ENCODE data around the gene IGDCC3.

The IGDCC3 gene

DNA sequence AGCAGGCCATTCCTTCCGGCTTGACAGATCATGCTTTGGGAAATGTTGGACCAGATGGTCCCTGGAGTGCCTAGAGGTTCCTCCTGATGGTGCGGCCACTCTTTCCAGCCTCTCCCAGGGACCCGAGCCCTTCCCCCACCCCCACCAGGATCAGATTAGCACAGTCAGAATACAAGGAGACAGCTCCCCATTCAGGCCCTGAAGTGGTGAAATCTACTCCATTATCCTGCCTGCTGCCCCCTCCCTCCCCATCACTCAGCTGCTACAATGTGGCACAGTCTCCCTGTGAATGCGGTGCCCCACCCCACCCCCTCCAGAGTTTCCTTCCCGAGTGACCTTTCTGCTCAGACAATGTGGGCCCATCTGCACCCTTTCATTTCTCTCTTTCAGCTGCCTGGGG is 43.9 kb downstream of the IGDCC3 start:
- no peak overlapping the region for H4K8ac ChIP-seq (ENCODE audit: low read depth, low read length)
- H4K12ac ChIP-seq (ENCODE audit: low read depth, low read length) = no peak overlapping the region
- WGBS (ENCODE audit: extremely low coverage, insufficient coverage, insufficient read length) = no CpG with 5 or more reads among the region's 5 CpGs

DNA sequence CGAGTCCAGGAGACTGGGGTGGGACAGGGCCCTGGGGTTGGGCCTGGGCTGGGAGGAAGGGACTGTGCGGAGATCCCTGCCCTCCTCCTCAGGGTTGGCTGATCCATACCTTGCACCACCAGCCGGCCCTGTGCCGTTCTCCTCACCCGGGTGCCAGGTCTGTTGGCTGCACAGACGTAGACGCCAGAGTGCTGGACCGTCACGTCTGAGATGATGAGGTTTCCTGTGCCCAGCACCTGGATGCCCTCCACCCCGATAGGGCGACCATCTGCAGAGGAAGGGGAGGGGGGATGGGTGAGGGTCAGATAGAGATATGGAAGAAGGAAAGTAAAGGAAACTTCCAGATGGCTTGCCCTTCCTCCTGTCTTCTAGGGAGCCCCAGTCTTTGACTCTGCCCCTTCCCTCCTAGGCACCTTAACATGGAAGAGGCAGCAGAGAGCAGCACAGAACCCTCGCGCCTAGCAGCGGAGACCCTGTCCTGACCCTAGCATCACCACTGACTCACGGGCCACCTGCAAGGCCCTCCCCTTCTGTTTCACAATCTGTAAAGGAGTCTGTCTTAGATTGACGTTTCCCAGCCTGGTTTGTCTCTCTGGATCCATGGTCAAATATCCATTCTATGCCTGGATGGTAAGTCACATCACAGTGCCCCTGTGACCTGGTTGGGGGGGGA is 44.5 kb downstream of the IGDCC3 start:
- Histone ChIP-seq H3K4me2 (ENCODE audit: low read length) (no peak overlapping the region), H3K18ac (ENCODE audit: low read length) (no peak overlapping the region), H4K12ac (ENCODE audit: low read depth, low read length) (no peak overlapping the region), H3K79me2 (ENCODE audit: control insufficient read depth, insufficient read depth, low read length, poor library complexity) (peaks cover 2% of the 10 kb centered on the region), H3K14ac (ENCODE audit: low read length) (no peak overlapping the region), H4K8ac (ENCODE audit: low read depth, low read length) (no peak overlapping the region), H4K91ac (ENCODE audit: low read depth, low read length) (no peak overlapping the region), H2AFZ (ENCODE audit: insufficient read depth, low read length, poor library complexity) (no peak overlapping the region), H3K36me3 (ENCODE audit: control insufficient read depth in 1 of 2, insufficient read depth in 2 of 2, low read length in 2 of 2) (peaks cover 54 to 62% of the 10 kb centered on the region in 2 experiments), H3K4me3 (ENCODE audit: low read depth, low read length) (no peak overlapping the region), H3K23ac (ENCODE audit: low read length) (no peak overlapping the region), H2AK5ac (ENCODE audit: low read length) (no peak overlapping the region), H2BK5ac (ENCODE audit: low read depth, low read length, poor library complexity) (no peak overlapping the region), H2BK12ac (ENCODE audit: low read length) (no peak overlapping the region), H3K9me3 (ENCODE audit: insufficient read depth, low read depth, low read length) (peaks cover 2% of the 10 kb centered on the region), H3K4me1 (ENCODE audit: control insufficient read depth in 1 of 2, insufficient read depth in 2 of 2, low read length in 2 of 2) (peaks cover 16 to 34% of the 10 kb centered on the region in 2 experiments), H3K4ac (ENCODE audit: low read depth, low read length) (no peak overlapping the region), H3K27me3 (ENCODE audit: insufficient read depth, low read length) (no peaks in the 10 kb centered on the region), H3K27ac (ENCODE audit: low read depth, low read length) (no peak overlapping the region), H3K9ac (ENCODE audit: low read length) (no peak overlapping the region), H2BK120ac (ENCODE audit: insufficient read depth, low read length, poor library complexity) (no peak overlapping the region), H3K79me1 (ENCODE audit: low read length) (no peaks in the 10 kb centered on the region)
- WGBS (ENCODE audit: extremely low coverage, insufficient coverage, insufficient read length) = no CpG with 5 or more reads among the region's 16 CpGs
- no peak for DNase-seq

More for the DNA sequence above, 43.9 kb downstream of the IGDCC3 start:
- Histone ChIP-seq H3K79me2 (ENCODE audit: control insufficient read depth, insufficient read depth, low read length, poor library complexity) (peaks cover 3% of the 10 kb centered on the region), H3K4me2 (ENCODE audit: low read length) (no peak overlapping the region), H3K14ac (ENCODE audit: low read length) (no peak overlapping the region), H3K23ac (ENCODE audit: low read length) (no peak overlapping the region), H2BK5ac (ENCODE audit: low read depth, low read length, poor library complexity) (no peak overlapping the region), H2BK120ac (ENCODE audit: insufficient read depth, low read length, poor library complexity) (no peak overlapping the region), H3K27me3 (ENCODE audit: insufficient read depth, low read length) (no peaks in the 10 kb centered on the region), H2AK5ac (ENCODE audit: low read length) (no peak overlapping the region), H2AFZ (ENCODE audit: insufficient read depth, low read length, poor library complexity) (no peak overlapping the region), H3K27ac (ENCODE audit: low read depth, low read length) (no peak overlapping the region), H3K9ac (ENCODE audit: low read length) (no peak overlapping the region), H3K79me1 (ENCODE audit: low read length) (no peaks in the 10 kb centered on the region), H3K9me3 (ENCODE audit: insufficient read depth, low read depth, low read length) (peaks cover 2% of the 10 kb centered on the region), H2BK12ac (ENCODE audit: low read length) (no peak overlapping the region), H3K4ac (ENCODE audit: low read depth, low read length) (no peak overlapping the region), H4K91ac (ENCODE audit: low read depth, low read length) (no peak overlapping the region), H3K4me1 (ENCODE audit: control insufficient read depth in 1 of 2, insufficient read depth in 2 of 2, low read length in 2 of 2) (peaks cover 16 to 39% of the 10 kb centered on the region in 2 experiments), H3K18ac (ENCODE audit: low read length) (no peak overlapping the region), H3K4me3 (ENCODE audit: low read depth, low read length) (no peak overlapping the region), H3K36me3 (ENCODE audit: control insufficient read depth in 1 of 2, insufficient read depth in 2 of 2, low read length in 2 of 2) (peaks cover 49 to 58% of the 10 kb centered on the region in 2 experiments)
- DNase-seq = no peak

DNA sequence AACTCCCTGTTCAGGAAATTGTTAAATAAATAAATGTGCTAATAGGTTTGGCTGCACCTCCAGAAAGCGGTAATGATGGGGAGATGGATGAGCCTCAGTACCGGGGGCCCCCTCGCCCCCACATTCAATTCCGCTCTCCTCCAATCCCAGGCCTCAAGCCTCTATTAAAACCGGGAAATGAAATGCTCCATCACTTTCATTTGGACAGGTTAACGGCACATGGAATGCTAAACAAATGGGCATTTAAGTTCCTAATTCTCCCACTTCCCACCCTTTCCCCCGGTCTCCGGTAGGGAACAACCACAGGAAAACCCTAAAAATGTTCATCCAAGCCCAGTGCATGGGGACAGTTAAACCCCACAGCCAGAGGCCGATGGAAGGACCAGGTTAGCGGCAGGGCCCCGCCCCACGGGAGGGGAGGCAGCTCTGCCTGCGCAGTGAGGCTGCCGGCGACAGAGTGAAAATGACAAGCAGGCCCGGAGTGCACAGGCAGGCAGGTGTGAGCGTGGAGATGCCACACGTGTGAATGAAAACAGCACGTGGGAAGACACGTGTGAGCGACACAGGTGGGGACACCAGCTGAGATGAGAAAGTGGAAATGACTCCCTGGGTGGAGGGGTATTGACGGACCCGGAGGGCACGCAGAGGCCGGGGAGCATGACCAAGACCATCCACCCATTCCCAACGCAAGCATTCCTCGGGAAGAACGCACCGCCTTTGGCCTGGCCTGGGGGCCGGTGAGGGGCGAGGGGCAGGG is 45.2 kb downstream of the IGDCC3 start:
- Histone ChIP-seq H3K9ac (ENCODE audit: low read length) (no peak overlapping the region), H4K8ac (ENCODE audit: low read depth, low read length) (no peak overlapping the region), H2BK12ac (ENCODE audit: low read length) (no peak overlapping the region), H2BK5ac (ENCODE audit: low read depth, low read length, poor library complexity) (no peak overlapping the region), H3K4me2 (ENCODE audit: low read length) (no peak overlapping the region), H3K79me2 (ENCODE audit: control insufficient read depth, insufficient read depth, low read length, poor library complexity) (peaks cover 2% of the 10 kb centered on the region), H4K91ac (ENCODE audit: low read depth, low read length) (no peak overlapping the region), H3K27ac (ENCODE audit: low read depth, low read length) (no peak overlapping the region), H3K14ac (ENCODE audit: low read length) (no peak overlapping the region), H3K4me1 (ENCODE audit: control insufficient read depth in 1 of 2, insufficient read depth in 2 of 2, low read length in 2 of 2) (peaks cover 14 to 29% of the 10 kb centered on the region in 2 experiments), H3K4me3 (ENCODE audit: low read depth, low read length) (no peak overlapping the region), H3K4ac (ENCODE audit: low read depth, low read length) (no peak overlapping the region), H3K9me3 (ENCODE audit: insufficient read depth, low read depth, low read length) (peaks cover 2% of the 10 kb centered on the region), H3K23ac (ENCODE audit: low read length) (no peak overlapping the region), H3K36me3 (ENCODE audit: control insufficient read depth in 1 of 2, insufficient read depth in 2 of 2, low read length in 2 of 2) (peaks cover 61 to 67% of the 10 kb centered on the region in 2 experiments), H3K18ac (ENCODE audit: low read length) (no peak overlapping the region), H3K27me3 (ENCODE audit: insufficient read depth, low read length) (no peaks in the 10 kb centered on the region), H2AK5ac (ENCODE audit: low read length) (no peak overlapping the region), H3K79me1 (ENCODE audit: low read length) (no peaks in the 10 kb centered on the region), H4K12ac (ENCODE audit: low read depth, low read length) (no peak overlapping the region), H2BK120ac (ENCODE audit: insufficient read depth, low read length, poor library complexity) (no peak overlapping the region), H2AFZ (ENCODE audit: insufficient read depth, low read length, poor library complexity) (no peak overlapping the region)
- no peak for DNase-seq
- WGBS (ENCODE audit: extremely low coverage, insufficient coverage, insufficient read length) = no CpG with 5 or more reads among the region's 31 CpGs

DNA sequence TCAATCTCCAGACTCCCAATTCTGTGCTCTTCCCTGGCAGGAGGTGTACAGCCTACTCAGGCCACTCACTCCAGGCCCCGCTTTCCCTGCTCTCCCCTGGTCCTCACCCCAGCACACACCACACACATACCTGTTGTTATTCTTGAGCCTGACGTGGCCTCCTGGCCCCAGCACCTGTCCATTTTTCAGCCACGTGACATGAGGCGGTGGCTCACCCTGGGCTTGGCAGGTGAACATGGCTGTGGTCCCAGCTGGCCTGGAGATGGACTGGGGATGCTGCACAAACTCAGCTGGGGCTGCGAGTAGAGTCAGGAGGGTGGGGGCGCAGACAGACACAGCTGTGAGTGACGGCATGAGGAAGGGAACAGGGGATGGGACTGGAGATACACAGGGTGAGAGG is 46.0 kb downstream of the IGDCC3 start:
- Histone ChIP-seq H3K9ac (ENCODE audit: low read length) (no peak overlapping the region), H2BK120ac (ENCODE audit: insufficient read depth, low read length, poor library complexity) (no peak overlapping the region), H3K36me3 (ENCODE audit: control insufficient read depth in 1 of 2, insufficient read depth in 2 of 2, low read length in 2 of 2) (peaks cover 61 to 67% of the 10 kb centered on the region in 2 experiments), H2BK12ac (ENCODE audit: low read length) (no peak overlapping the region), H2AFZ (ENCODE audit: insufficient read depth, low read length, poor library complexity) (no peak overlapping the region), H3K27me3 (ENCODE audit: insufficient read depth, low read length) (no peaks in the 10 kb centered on the region), H3K79me1 (ENCODE audit: low read length) (no peaks in the 10 kb centered on the region), H2BK5ac (ENCODE audit: low read depth, low read length, poor library complexity) (no peak overlapping the region), H4K8ac (ENCODE audit: low read depth, low read length) (no peak overlapping the region), H3K4me2 (ENCODE audit: low read length) (no peak overlapping the region), H3K27ac (ENCODE audit: low read depth, low read length) (no peak overlapping the region), H3K23ac (ENCODE audit: low read length) (no peak overlapping the region), H3K4ac (ENCODE audit: low read depth, low read length) (no peak overlapping the region), H3K79me2 (ENCODE audit: control insufficient read depth, insufficient read depth, low read length, poor library complexity) (no peaks in the 10 kb centered on the region), H3K4me1 (ENCODE audit: control insufficient read depth in 1 of 2, insufficient read depth in 2 of 2, low read length in 2 of 2) (peaks cover 15 to 24% of the 10 kb centered on the region in 2 experiments), H3K18ac (ENCODE audit: low read length) (no peak overlapping the region), H4K12ac (ENCODE audit: low read depth, low read length) (no peak overlapping the region), H2AK5ac (ENCODE audit: low read length) (no peak overlapping the region), H3K9me3 (ENCODE audit: insufficient read depth, low read depth, low read length) (peaks cover 2% of the 10 kb centered on the region), H3K4me3 (ENCODE audit: low read depth, low read length) (no peak overlapping the region), H3K14ac (ENCODE audit: low read length) (no peak overlapping the region), H4K91ac (ENCODE audit: low read depth, low read length) (no peak overlapping the region)
- no peak for DNase-seq
- WGBS (ENCODE audit: extremely low coverage, insufficient coverage, insufficient read length) = no CpG with 5 or more reads among the region's 7 CpGs

All from trophoblast cell (in vitro differentiated cells and primary cell).